Karpas-422 (cell line): Measurements from ENCODE around the gene ITK. TPM values are rescaled to one million over a fixed set of nuclear protein-coding genes. Genes with fewer than 3 reads are reported as not detected.

Experiments used
- DNase-seq: peaks from one replicate; pipeline ENCODE4 v3.0.0-alpha.2; 2015
- H2AFZ ChIP-seq: fragments of 200-600 bp; sonication (generic); 2 replicates; pipeline ENCODE4 v1.6.1; 2014; ENCODE audit warnings: antibody characterized with exemption, low read length, mixed read lengths
- H3K27ac ChIP-seq: fragments of 200-600 bp; sonication (generic); 2 replicates; pipeline ENCODE4 v1.5.1; 2014; ENCODE audit warnings: mild to moderate bottlenecking, low read length, moderate library complexity
- H3K27me3 ChIP-seq: fragments of 200-600 bp; sonication (generic); 2 replicates; pipeline ENCODE4 v1.6.1; 2014; ENCODE audit warnings: low read length, mixed read lengths
- H3K36me3 ChIP-seq: fragments of 200-600 bp; sonication (generic); 2 replicates; pipeline ENCODE4 v1.6.1; 2014; ENCODE audit warnings: low read length, mixed read lengths; ENCODE audit not compliant: insufficient read depth
- H3K4me1 ChIP-seq: fragments of 200-600 bp; sonication (generic); 2 replicates; pipeline ENCODE4 v1.6.1; 2014; ENCODE audit warnings: mild to moderate bottlenecking, low read length, mixed read lengths
- H3K4me2 ChIP-seq: fragments of 200-600 bp; sonication (generic); 2 replicates; pipeline ENCODE4 v1.6.1; 2014; ENCODE audit warnings: low read length, low read depth, mild to moderate bottlenecking; ENCODE audit not compliant: poor library complexity, severe bottlenecking
- H3K4me3 ChIP-seq: fragments of 200-600 bp; sonication (generic); 2 replicates; pipeline ENCODE4 v1.5.1; 2014; ENCODE audit warnings: mild to moderate bottlenecking, antibody characterized with exemption, low read length, mixed read lengths
- H3K79me2 ChIP-seq: fragments of 200-600 bp; sonication (generic); 2 replicates; pipeline ENCODE4 v1.6.1; 2014; ENCODE audit warnings: mild to moderate bottlenecking, low read length, mixed read lengths
- H3K9ac ChIP-seq: fragments of 200-600 bp; sonication (generic); 2 replicates; pipeline ENCODE4 v1.6.0; 2014; ENCODE audit warnings: low read length
- H3K9me2 ChIP-seq: fragments of 200-600 bp; sonication (generic), shearing (Covaris generic); replicated peaks from 2 replicates; pipeline ENCODE4 v1.6.0; 2014; ENCODE audit warnings: mild to moderate bottlenecking, low read length, moderate library complexity; ENCODE audit not compliant: insufficient read depth
- H3K9me3 ChIP-seq: fragments of 300-700, 200-600 bp; sonication (generic); 2 replicates; pipeline ENCODE4 v1.6.1; 2014; ENCODE audit warnings: low read length, mixed read lengths
- H4K20me1 ChIP-seq: fragments of 200-600 bp; sonication (generic); 2 replicates; pipeline ENCODE4 v1.6.1; 2014; ENCODE audit warnings: mild to moderate bottlenecking, antibody characterized with exemption, low read length, low read depth; ENCODE audit not compliant: insufficient read depth
- total RNA-seq: library from RNA; depleted of rRNA; stranded (reverse); fragments of >200 nt; shearing (Covaris generic); gene quantifications from 2 replicates; pipeline ENCODE4 v1.2.3, GENCODE V29; 2014; ENCODE audit warnings: low replicate concordance

ITK gene
- total RNA-seq, 1 experiment from 2014 or later, result 1.3 TPM

- peaks cover 74% of the 10 kb centered on the region for H3K4me1 ChIP-seq
- H3K4me3 ChIP-seq, result peak overlapping the region; percentile 84
- H2AFZ ChIP-seq, result no peak overlapping the region
- peaks cover 18% of the 10 kb centered on the region for H3K36me3 ChIP-seq
- peak overlapping the region; percentile 83 for H3K9ac ChIP-seq
- DNase-seq, result no peak
- H3K79me2 ChIP-seq, result peaks cover 57% of the 10 kb centered on the region
- no peaks in the 10 kb centered on the region for H3K9me3 ChIP-seq
- peak overlapping the region; percentile 94 for H3K4me2 ChIP-seq
- no peaks in the 10 kb centered on the region for H3K27me3 ChIP-seq
- peak overlapping the region; percentile 98 for H3K27ac ChIP-seq
- no peaks in the 10 kb centered on the region for H3K9me2 ChIP-seq
- peaks cover 3% of the 10 kb centered on the region; the same call in 1 of the 2 replicates for H4K20me1 ChIP-seq
Measured at GRCh38 chr5:157267025-157267424, 86.4 kb downstream of the ITK start.

- H3K9me2 ChIP-seq, result no peaks in the 10 kb centered on the region
- H3K4me1 ChIP-seq, result peaks cover 83% of the 10 kb centered on the region
- H3K36me3 ChIP-seq, result peaks cover 18% of the 10 kb centered on the region
- H2AFZ ChIP-seq, result no peak overlapping the region
- peak; percentile 56 for DNase-seq
- H3K27ac ChIP-seq, result peak overlapping the region; percentile 98
- H3K79me2 ChIP-seq, result peaks cover 66% of the 10 kb centered on the region
- H4K20me1 ChIP-seq, result peaks cover 3% of the 10 kb centered on the region; the same call in 1 of the 2 replicates
- H3K4me2 ChIP-seq, result peak overlapping the region; percentile 94
- peak overlapping the region; percentile 84 for H3K4me3 ChIP-seq
- no peaks in the 10 kb centered on the region for H3K27me3 ChIP-seq
- H3K9ac ChIP-seq, result peak overlapping the region; percentile 83
- H3K9me3 ChIP-seq, result no peaks in the 10 kb centered on the region
Measured at GRCh38 chr5:157267761-157268480, 87.3 kb downstream of the ITK start.

- H3K4me2 ChIP-seq, result peak overlapping the region; percentile 94
- peaks cover 3% of the 10 kb centered on the region; the same call in 1 of the 2 replicates for H4K20me1 ChIP-seq
- peaks cover 80% of the 10 kb centered on the region for H3K4me1 ChIP-seq
- peak; percentile 69 for DNase-seq
- peak overlapping the region; percentile 83 for H3K9ac ChIP-seq
- H3K27me3 ChIP-seq, result no peaks in the 10 kb centered on the region
- peak overlapping the region; percentile 98 for H3K27ac ChIP-seq
- no peaks in the 10 kb centered on the region for H3K9me2 ChIP-seq
- H3K79me2 ChIP-seq, result peaks cover 79% of the 10 kb centered on the region
- no peak overlapping the region for H2AFZ ChIP-seq
- no peaks in the 10 kb centered on the region for H3K9me3 ChIP-seq
- H3K4me3 ChIP-seq, result peak overlapping the region; percentile 84
- peaks cover 18% of the 10 kb centered on the region for H3K36me3 ChIP-seq
Measured at GRCh38 chr5:157269165-157269671, 88.6 kb downstream of the ITK start.

GRCh38 chr5:157269761-157270272 lies 89.2 kb downstream of the ITK start:
- no peak overlapping the region for H2AFZ ChIP-seq
- H3K9me3 ChIP-seq, result no peaks in the 10 kb centered on the region
- peak overlapping the region; percentile 83 for H3K9ac ChIP-seq
- H3K27me3 ChIP-seq, result no peaks in the 10 kb centered on the region
- H3K27ac ChIP-seq, result peak overlapping the region; percentile 98
- no peak for DNase-seq
- H3K4me1 ChIP-seq, result peaks cover 76% of the 10 kb centered on the region
- peaks cover 3% of the 10 kb centered on the region; the same call in 1 of the 2 replicates for H4K20me1 ChIP-seq
- H3K36me3 ChIP-seq, result peaks cover 18% of the 10 kb centered on the region
- H3K79me2 ChIP-seq, result peaks cover 85% of the 10 kb centered on the region
- H3K9me2 ChIP-seq, result no peaks in the 10 kb centered on the region
- H3K4me2 ChIP-seq, result peak overlapping the region; percentile 94
- peak overlapping the region; percentile 84 for H3K4me3 ChIP-seq

- Histone ChIP-seq H3K9me3 (no peaks in the 10 kb centered on the region), H3K4me2 (peak overlapping the region; percentile 94), H4K20me1 (peaks cover 3% of the 10 kb centered on the region; the same call in 1 of the 2 replicates), H3K9me2 (no peaks in the 10 kb centered on the region), H3K27me3 (no peaks in the 10 kb centered on the region), H3K4me3 (peak overlapping the region; percentile 84), H3K36me3 (peaks cover 18% of the 10 kb centered on the region), H2AFZ (no peak overlapping the region), H3K4me1 (peaks cover 78% of the 10 kb centered on the region), H3K27ac (peak overlapping the region; percentile 98), H3K79me2 (peaks cover 94% of the 10 kb centered on the region), H3K9ac (peak overlapping the region; percentile 83)
- DNase-seq, result no peak
Measured at GRCh38 chr5:157270771-157271170, 90.1 kb downstream of the ITK start.

GRCh38 chr5:157271740-157272271 lies 91.2 kb downstream of the ITK start:
- Histone ChIP-seq H3K4me3 (peak overlapping the region; percentile 44), H3K36me3 (peaks cover 18% of the 10 kb centered on the region), H3K79me2 (peaks cover 98% of the 10 kb centered on the region), H4K20me1 (peaks cover 2% of the 10 kb centered on the region; the same call in 1 of the 2 replicates), H3K9me2 (no peaks in the 10 kb centered on the region), H3K9me3 (no peaks in the 10 kb centered on the region), H2AFZ (no peak overlapping the region), H3K9ac (peak overlapping the region; percentile 83), H3K27me3 (no peaks in the 10 kb centered on the region), H3K4me2 (peak overlapping the region; percentile 94), H3K27ac (peak overlapping the region; percentile 98), H3K4me1 (peaks cover 88% of the 10 kb centered on the region)
- DNase-seq, result peak; percentile 96

GRCh38 chr5:157273131-157273556 lies 92.5 kb downstream of the ITK start:
- Histone ChIP-seq H3K27ac (peak overlapping the region; percentile 98), H3K4me3 (no peak overlapping the region), H3K27me3 (no peaks in the 10 kb centered on the region), H3K9ac (peak overlapping the region; percentile 69), H4K20me1 (no peaks in the 10 kb centered on the region), H3K4me1 (peaks cover 82% of the 10 kb centered on the region), H3K36me3 (peaks cover 18% of the 10 kb centered on the region), H3K4me2 (peak overlapping the region; percentile 60), H2AFZ (no peak overlapping the region), H3K79me2 (peaks cover 97% of the 10 kb centered on the region), H3K9me3 (no peaks in the 10 kb centered on the region), H3K9me2 (no peaks in the 10 kb centered on the region)
- peak; percentile 78 for DNase-seq

- no peak overlapping the region for H3K9ac ChIP-seq
- no peaks in the 10 kb centered on the region for H3K9me2 ChIP-seq
- H3K4me1 ChIP-seq, result peaks cover 68% of the 10 kb centered on the region
- no peak overlapping the region for H3K4me3 ChIP-seq
- peaks cover 15% of the 10 kb centered on the region for H3K36me3 ChIP-seq
- H3K27ac ChIP-seq, result peak overlapping the region; percentile 46
- no peaks in the 10 kb centered on the region for H4K20me1 ChIP-seq
- H3K9me3 ChIP-seq, result no peaks in the 10 kb centered on the region
- no peaks in the 10 kb centered on the region for H3K27me3 ChIP-seq
- H3K79me2 ChIP-seq, result peaks cover 97% of the 10 kb centered on the region
- DNase-seq, result no peak
- H2AFZ ChIP-seq, result no peak overlapping the region
- H3K4me2 ChIP-seq, result no peak overlapping the region
Measured at GRCh38 chr5:157275403-157275802, 94.8 kb downstream of the ITK start.
